ENCODE data around the gene BCL11B.

BCL11B gene

GRCh38 chr14:99258876-99259726 lies 12.9 kb downstream of the BCL11B start:
- peak overlapping the region; percentile 57 for H3K56ac ChIP-seq (ENCODE audit: low read length)
- H2BK15ac ChIP-seq (replicated peaks; ENCODE audit: low read depth), result no peak overlapping the region
- H3K79me2 ChIP-seq (ENCODE audit: control insufficient read depth, insufficient read depth, low read length), result peaks cover 74% of the 10 kb centered on the region
- H2BK5ac ChIP-seq (ENCODE audit: low read length), result no peak overlapping the region
- WGBS (ENCODE audit: extremely low coverage, insufficient coverage, low lambda C conversion rate), result no CpG with 5 or more reads among the region's 27 CpGs
- peaks cover 1% of the 10 kb centered on the region for H3K36me3 ChIP-seq (ENCODE audit: control insufficient read depth, insufficient read depth, low read length)
- H3K4ac ChIP-seq (ENCODE audit: low read depth, low read length), result no peak overlapping the region
- no peak for DNase-seq
- peak overlapping the region; percentile 25 for H3K18ac ChIP-seq (ENCODE audit: low read length)
- H2BK120ac ChIP-seq (ENCODE audit: low read depth, low read length), result no peak overlapping the region
- H3K4me1 ChIP-seq (ENCODE audit: control insufficient read depth, low read depth, low read length), result peaks cover 27% of the 10 kb centered on the region
- H3K79me1 ChIP-seq (ENCODE audit: low read length), result peaks cover 29% of the 10 kb centered on the region
- no peak overlapping the region for H4K5ac ChIP-seq (ENCODE audit: low read length)
- H4K8ac ChIP-seq (ENCODE audit: low read depth, low read length), result no peak overlapping the region
- H3K23ac ChIP-seq (ENCODE audit: low read length), result no peak overlapping the region
- H2AK5ac ChIP-seq (ENCODE audit: low read length), result no peak overlapping the region
- peak overlapping the region; percentile 17 for H3K9ac ChIP-seq (ENCODE audit: low read length)
- H3K4me3 ChIP-seq (ENCODE audit: low read length), result no peak overlapping the region
- H3K4me2 ChIP-seq (ENCODE audit: low read length), result no peak overlapping the region
- no peaks in the 10 kb centered on the region for H3K27me3 ChIP-seq (ENCODE audit: insufficient read depth, low read length, poor library complexity)
- no peak overlapping the region for H3K27ac ChIP-seq (ENCODE audit: low read depth, low read length)

- no peak overlapping the region for H3K4me2 ChIP-seq (ENCODE audit: low read length)
- no peaks in the 10 kb centered on the region for H3K27me3 ChIP-seq (ENCODE audit: insufficient read depth, low read length, poor library complexity)
- WGBS (ENCODE audit: extremely low coverage, insufficient coverage, low lambda C conversion rate), result no CpG with 5 or more reads among the region's 8 CpGs
Measured at GRCh38 chr14:99258341-99258861, 13.6 kb downstream of the BCL11B start.

GRCh38 chr14:99257673-99258221 lies 14.2 kb downstream of the BCL11B start:
- Histone ChIP-seq H3K79me1 (ENCODE audit: low read length) (peaks cover 38% of the 10 kb centered on the region), H3K4me3 (ENCODE audit: low read length) (no peak overlapping the region), H3K36me3 (ENCODE audit: control insufficient read depth, insufficient read depth, low read length) (peaks cover 1% of the 10 kb centered on the region), H2BK5ac (ENCODE audit: low read length) (no peak overlapping the region), H3K18ac (ENCODE audit: low read length) (no peak overlapping the region), H3K27me3 (ENCODE audit: insufficient read depth, low read length, poor library complexity) (no peaks in the 10 kb centered on the region), H4K5ac (ENCODE audit: low read length) (no peak overlapping the region), H2BK120ac (ENCODE audit: low read depth, low read length) (no peak overlapping the region), H3K4me1 (ENCODE audit: control insufficient read depth, low read depth, low read length) (peaks cover 19% of the 10 kb centered on the region), H2AK5ac (ENCODE audit: low read length) (no peak overlapping the region), H3K4me2 (ENCODE audit: low read length) (no peak overlapping the region), H4K8ac (ENCODE audit: low read depth, low read length) (no peak overlapping the region), H3K27ac (ENCODE audit: low read depth, low read length) (no peak overlapping the region), H2BK15ac (replicated peaks; ENCODE audit: low read depth) (no peak overlapping the region), H3K9ac (ENCODE audit: low read length) (peak overlapping the region; percentile 27), H3K79me2 (ENCODE audit: control insufficient read depth, insufficient read depth, low read length) (peaks cover 75% of the 10 kb centered on the region), H3K56ac (ENCODE audit: low read length) (peak overlapping the region; percentile 37), H3K23ac (ENCODE audit: low read length) (no peak overlapping the region), H3K4ac (ENCODE audit: low read depth, low read length) (no peak overlapping the region)
- no CpG with 5 or more reads among the region's 16 CpGs for WGBS (ENCODE audit: extremely low coverage, insufficient coverage, low lambda C conversion rate)
- no peak for DNase-seq

More at GRCh38 chr14:99258341-99258861, 13.6 kb downstream of the BCL11B start:
- Histone ChIP-seq H4K8ac (ENCODE audit: low read depth, low read length) (no peak overlapping the region), H3K36me3 (ENCODE audit: control insufficient read depth, insufficient read depth, low read length) (peaks cover 1% of the 10 kb centered on the region), H2BK5ac (ENCODE audit: low read length) (no peak overlapping the region), H3K4me1 (ENCODE audit: control insufficient read depth, low read depth, low read length) (peaks cover 22% of the 10 kb centered on the region), H2BK120ac (ENCODE audit: low read depth, low read length) (no peak overlapping the region), H3K18ac (ENCODE audit: low read length) (no peak overlapping the region), H3K79me2 (ENCODE audit: control insufficient read depth, insufficient read depth, low read length) (peaks cover 74% of the 10 kb centered on the region), H3K4ac (ENCODE audit: low read depth, low read length) (no peak overlapping the region), H3K56ac (ENCODE audit: low read length) (peak overlapping the region; percentile 37), H3K4me3 (ENCODE audit: low read length) (no peak overlapping the region), H3K79me1 (ENCODE audit: low read length) (peaks cover 35% of the 10 kb centered on the region), H3K27ac (ENCODE audit: low read depth, low read length) (no peak overlapping the region), H2BK15ac (replicated peaks; ENCODE audit: low read depth) (no peak overlapping the region), H3K9ac (ENCODE audit: low read length) (peak overlapping the region; percentile 13), H3K23ac (ENCODE audit: low read length) (no peak overlapping the region), H4K5ac (ENCODE audit: low read length) (no peak overlapping the region), H2AK5ac (ENCODE audit: low read length) (no peak overlapping the region)
- DNase-seq, result no peak

- peaks cover 40% of the 10 kb centered on the region for H3K79me1 ChIP-seq (ENCODE audit: low read length)
- H3K4me2 ChIP-seq (ENCODE audit: low read length), result no peak overlapping the region
- no peak overlapping the region for H3K4me3 ChIP-seq (ENCODE audit: low read length)
- H2BK15ac ChIP-seq (replicated peaks; ENCODE audit: low read depth), result no peak overlapping the region
- H3K9ac ChIP-seq (ENCODE audit: low read length), result no peak overlapping the region
- no peak overlapping the region for H2AK5ac ChIP-seq (ENCODE audit: low read length)
- no peak overlapping the region for H2BK120ac ChIP-seq (ENCODE audit: low read depth, low read length)
- peaks cover 1% of the 10 kb centered on the region for H3K36me3 ChIP-seq (ENCODE audit: control insufficient read depth, insufficient read depth, low read length)
- H3K4ac ChIP-seq (ENCODE audit: low read depth, low read length), result no peak overlapping the region
- peaks cover 75% of the 10 kb centered on the region for H3K79me2 ChIP-seq (ENCODE audit: control insufficient read depth, insufficient read depth, low read length)
- H4K5ac ChIP-seq (ENCODE audit: low read length), result no peak overlapping the region
- H3K27ac ChIP-seq (ENCODE audit: low read depth, low read length), result no peak overlapping the region
- no peak overlapping the region for H3K56ac ChIP-seq (ENCODE audit: low read length)
- no peak overlapping the region for H2BK5ac ChIP-seq (ENCODE audit: low read length)
- no peak overlapping the region for H3K18ac ChIP-seq (ENCODE audit: low read length)
- H4K8ac ChIP-seq (ENCODE audit: low read depth, low read length), result no peak overlapping the region
- DNase-seq, result no peak
- WGBS (ENCODE audit: extremely low coverage, insufficient coverage, low lambda C conversion rate), result no CpG with 5 or more reads among the region's 14 CpGs
- no peaks in the 10 kb centered on the region for H3K27me3 ChIP-seq (ENCODE audit: insufficient read depth, low read length, poor library complexity)
- no peak overlapping the region for H3K23ac ChIP-seq (ENCODE audit: low read length)
- H3K4me1 ChIP-seq (ENCODE audit: control insufficient read depth, low read depth, low read length), result peaks cover 16% of the 10 kb centered on the region
Measured at GRCh38 chr14:99257122-99257672, 14.8 kb downstream of the BCL11B start.

- no peak overlapping the region for H3K27ac ChIP-seq (ENCODE audit: low read depth, low read length)
- no peak overlapping the region for H3K4ac ChIP-seq (ENCODE audit: low read depth, low read length)
- no peak overlapping the region for H2AK5ac ChIP-seq (ENCODE audit: low read length)
- H4K5ac ChIP-seq (ENCODE audit: low read length), result no peak overlapping the region
- no peak overlapping the region for H4K8ac ChIP-seq (ENCODE audit: low read depth, low read length)
- no peak overlapping the region for H2BK120ac ChIP-seq (ENCODE audit: low read depth, low read length)
- H3K4me1 ChIP-seq (ENCODE audit: control insufficient read depth, low read depth, low read length), result peaks cover 16% of the 10 kb centered on the region
- H3K27me3 ChIP-seq (ENCODE audit: insufficient read depth, low read length, poor library complexity), result no peaks in the 10 kb centered on the region
- DNase-seq, result no peak
- H3K79me2 ChIP-seq (ENCODE audit: control insufficient read depth, insufficient read depth, low read length), result peaks cover 73% of the 10 kb centered on the region
- H3K18ac ChIP-seq (ENCODE audit: low read length), result no peak overlapping the region
- H2BK15ac ChIP-seq (replicated peaks; ENCODE audit: low read depth), result no peak overlapping the region
- no peak overlapping the region for H2BK5ac ChIP-seq (ENCODE audit: low read length)
- peaks cover 44% of the 10 kb centered on the region for H3K79me1 ChIP-seq (ENCODE audit: low read length)
- no peak overlapping the region for H3K4me2 ChIP-seq (ENCODE audit: low read length)
- peak overlapping the region; percentile 80 for H3K23ac ChIP-seq (ENCODE audit: low read length)
- H3K56ac ChIP-seq (ENCODE audit: low read length), result no peak overlapping the region
- no peak overlapping the region for H3K4me3 ChIP-seq (ENCODE audit: low read length)
- H3K36me3 ChIP-seq (ENCODE audit: control insufficient read depth, insufficient read depth, low read length), result peaks cover 1% of the 10 kb centered on the region
- no peak overlapping the region for H3K9ac ChIP-seq (ENCODE audit: low read length)
- WGBS (ENCODE audit: extremely low coverage, insufficient coverage, low lambda C conversion rate), result no CpG with 5 or more reads among the region's 5 CpGs
Measured at GRCh38 chr14:99256483-99256874, 15.5 kb downstream of the BCL11B start.
